Measurements from ENCODE around the gene AP1S3.

DNA sequence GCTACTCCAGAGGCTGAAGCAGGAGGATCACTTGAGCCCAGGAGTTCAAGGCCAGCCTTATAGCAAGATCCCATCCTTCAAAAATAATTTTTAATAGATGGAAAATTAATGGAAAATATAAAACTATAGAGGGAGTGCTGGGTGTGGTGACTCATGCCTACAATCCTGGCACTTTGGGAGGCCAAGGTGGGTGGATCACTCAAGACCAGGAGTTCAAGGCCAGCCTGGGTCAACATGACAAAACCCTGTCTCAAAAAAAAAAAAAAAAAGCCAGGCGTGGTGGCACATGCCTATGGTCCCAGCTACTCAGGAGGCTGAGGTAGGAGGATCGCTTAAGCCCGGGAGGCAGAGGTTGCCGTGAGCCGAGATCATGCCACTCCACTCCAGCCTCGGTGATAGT, 48.0 kb downstream of the AP1S3 start:
- TF ChIP-seq CTCF (conservative IDR thresholded peaks at IDR 0.05) (no peak), EZH2 (IDR thresholded peaks at IDR 0.05; ENCODE audit: low read depth) (no peak)
